ENCODE results near the gene FBXO48. TPM values are rescaled to one million over a fixed set of nuclear protein-coding genes. Genes with fewer than 3 reads are reported as not detected.
A peak's percentile ranks its signal among the peaks of the same experiment; 100 is the strongest.
"Not testable (repeated sequence)": the region's sequence is repeated elsewhere in the genome, so short reads cannot be mapped to it uniquely, and the experiment has no call there.

Gene FBXO48
- 1 to 10 TPM; 1.9 to 2.1 TPM for total RNA-seq

- DNase-seq (ENCODE audit: low spot score in 2 of 2) (peak; percentile 95 to 98), ATAC-seq (peak; percentile 89 to 92)
- Mint-ChIP-seq H3K27ac (peak within 1 kb of the TSS; percentile 95 to 98), H3K36me3 (peaks cover 6 to 8% of the 10 kb centered on the region in 2 donors), H3K9me3 (no peaks in the 10 kb centered on the region)
Measured at GRCh38 chr2:68467077-68467960, at the start of gene FBXO48, which contains the start of gene APLF. FBXO48 (minus strand) TSS chr2:68467294; CDS start chr2:68465145, 2,149 bp downstream. APLF (plus strand) TSS chr2:68467585; CDS start chr2:68467732, 147 bp downstream.

GRCh38 chr2:68516051-68516955 lies 49.2 kb upstream of the FBXO48 start:
- ATAC-seq (peak; percentile 71 to 73), DNase-seq (ENCODE audit: low spot score in 2 of 2) (no peak)
- Mint-ChIP-seq H3K9me3 (no peaks in the 10 kb centered on the region), H3K36me3 (no peaks in the 10 kb centered on the region), H3K27ac (no peak overlapping the region)

- DNase-seq (ENCODE audit: low spot score in 2 of 2) (no peak), ATAC-seq (no peak)
- Mint-ChIP-seq H3K36me3 (no peaks in the 10 kb centered on the region), H3K9me3 (no peaks in the 10 kb centered on the region), H3K27ac (no peak overlapping the region)
Measured at GRCh38 chr2:68514316-68514929, 47.3 kb upstream of the FBXO48 start.

- H3K9me3 Mint-ChIP-seq: no peaks in the 10 kb centered on the region
- ATAC-seq: no peak
- H3K27ac Mint-ChIP-seq: no peak overlapping the region
- H3K36me3 Mint-ChIP-seq: peaks cover 0 to 6% of the 10 kb centered on the region in 2 donors
- no peak for DNase-seq (ENCODE audit: low spot score in 2 of 2)
Measured at GRCh38 chr2:68512966-68513365, 45.9 kb upstream of the FBXO48 start.

GRCh38 chr2:68512326-68512725 lies 45.2 kb upstream of the FBXO48 start:
- DNase-seq (ENCODE audit: low spot score in 2 of 2): no peak
- ATAC-seq: no peak
- no peak overlapping the region for H3K27ac Mint-ChIP-seq
- no peaks in the 10 kb centered on the region for H3K9me3 Mint-ChIP-seq
- H3K36me3 Mint-ChIP-seq: peaks cover 0 to 6% of the 10 kb centered on the region in 2 donors

- Mint-ChIP-seq H3K27ac (peak overlapping the region in 1 of 2 donors; percentile 74), H3K9me3 (no peaks in the 10 kb centered on the region), H3K36me3 (peaks cover 0 to 6% of the 10 kb centered on the region in 2 donors)
- no peak for DNase-seq (ENCODE audit: low spot score in 2 of 2)
- no peak for ATAC-seq
Measured at GRCh38 chr2:68506170-68506569, 39.1 kb upstream of the FBXO48 start.

GRCh38 chr2:68505603-68506159 lies 38.6 kb upstream of the FBXO48 start:
- ATAC-seq (no peak), DNase-seq (ENCODE audit: low spot score in 2 of 2) (no peak)
- H3K27ac Mint-ChIP-seq: peak overlapping the region in 1 of 2 donors; percentile 74

GRCh38 chr2:68501768-68502167 lies 34.7 kb upstream of the FBXO48 start:
- H3K36me3 Mint-ChIP-seq: peaks cover 4 to 8% of the 10 kb centered on the region in 2 donors
- H3K9me3 Mint-ChIP-seq: peaks cover 2 to 7% of the 10 kb centered on the region in 2 donors
- DNase-seq (ENCODE audit: low spot score in 2 of 2): no peak
- ATAC-seq: no peak
- H3K27ac Mint-ChIP-seq: no peak overlapping the region

More at GRCh38 chr2:68505603-68506159, 38.6 kb upstream of the FBXO48 start:
- no peaks in the 10 kb centered on the region for H3K9me3 Mint-ChIP-seq
- peaks cover 0 to 6% of the 10 kb centered on the region in 2 donors for H3K36me3 Mint-ChIP-seq

- DNase-seq (ENCODE audit: low spot score in 2 of 2) (no peak), ATAC-seq (no peak)
- peaks cover 7 to 13% of the 10 kb centered on the region in 2 donors for H3K9me3 Mint-ChIP-seq
- H3K36me3 Mint-ChIP-seq: peaks cover 12 to 13% of the 10 kb centered on the region in 2 donors
- no peak overlapping the region for H3K27ac Mint-ChIP-seq
Measured at GRCh38 chr2:68500649-68501048, 33.6 kb upstream of the FBXO48 start.

- no peak for DNase-seq (ENCODE audit: low spot score in 2 of 2)
- peaks cover 7 to 13% of the 10 kb centered on the region in 2 donors for H3K9me3 Mint-ChIP-seq
- peaks cover 13 to 14% of the 10 kb centered on the region in 2 donors for H3K36me3 Mint-ChIP-seq
- no peak for ATAC-seq
- no peak overlapping the region for H3K27ac Mint-ChIP-seq
Measured at GRCh38 chr2:68499133-68499532, 32.0 kb upstream of the FBXO48 start.

- ATAC-seq (no peak), DNase-seq (ENCODE audit: low spot score in 2 of 2) (no peak)
- no peak overlapping the region for H3K27ac Mint-ChIP-seq
Measured at GRCh38 chr2:68491582-68491981, 24.5 kb upstream of the FBXO48 start.

GRCh38 chr2:68489282-68489681 lies 22.2 kb upstream of the FBXO48 start:
- ATAC-seq: no peak
- DNase-seq (ENCODE audit: low spot score in 2 of 2): no peak

More at GRCh38 chr2:68491582-68491981, 24.5 kb upstream of the FBXO48 start:
- Mint-ChIP-seq H3K9me3 (peaks cover 3% of the 10 kb centered on the region in 2 donors), H3K36me3 (peaks cover 3 to 9% of the 10 kb centered on the region in 2 donors)

GRCh38 chr2:68488605-68489004 lies 21.5 kb upstream of the FBXO48 start:
- H3K36me3 Mint-ChIP-seq, ATAC-seq: not testable (repeated sequence)

More at GRCh38 chr2:68489282-68489681, 22.2 kb upstream of the FBXO48 start:
- Mint-ChIP-seq H3K36me3 (no peaks in the 10 kb centered on the region), H3K9me3 (no peaks in the 10 kb centered on the region), H3K27ac (no peak overlapping the region)

GRCh38 chr2:68487773-68488355 lies 20.8 kb upstream of the FBXO48 start:
- Mint-ChIP-seq H3K27ac (no peak overlapping the region), H3K9me3 (no peaks in the 10 kb centered on the region), H3K36me3 (no peaks in the 10 kb centered on the region)
- no peak for DNase-seq (ENCODE audit: low spot score in 2 of 2)
- no peak for ATAC-seq

More at GRCh38 chr2:68488605-68489004, 21.5 kb upstream of the FBXO48 start:
- not testable (repeated sequence) for H3K9me3 Mint-ChIP-seq; DNase-seq (ENCODE audit: low spot score in 2 of 2); H3K27ac Mint-ChIP-seq

GRCh38 chr2:68483011-68483410 lies 15.9 kb upstream of the FBXO48 start:
- Mint-ChIP-seq H3K27ac (no peak overlapping the region), H3K9me3 (no peaks in the 10 kb centered on the region)

More at GRCh38 chr2:68483011-68483410, 15.9 kb upstream of the FBXO48 start:
- no peak for ATAC-seq
- DNase-seq (ENCODE audit: low spot score in 2 of 2): no peak
- no peaks in the 10 kb centered on the region for H3K36me3 Mint-ChIP-seq

Data from activated naive CD4-positive, alpha-beta T cell treated with anti-CD3 and anti-CD28 coated beads, Interleukin-2, amount 50 U/mL, for 72 hours (primary cell).